ENCODE data around the gene XAGE3. TPM values are rescaled to one million over a fixed set of nuclear protein-coding genes. Genes with fewer than 3 reads are reported as not detected.
"Not testable (repeated sequence)": the region's sequence is repeated elsewhere in the genome, so short reads cannot be mapped to it uniquely, and the experiment has no call there.

XAGE3 gene
- total RNA-seq, 1 experiment from 2014 or later: not detected

GRCh38 chrX:52843619-52844018 is 24.3 kb downstream of the XAGE3 start:
- POLR2A ChIA-PET; DNase-seq (ENCODE audit: low read depth, low spot score); intact Hi-C loops (cut with micrococcal nuclease; ENCODE audit: unreplicated experiment); H3K27me3 ChIP-seq (ENCODE audit: control insufficient read depth, insufficient read depth, low read length); BruUV-seq (replicated peaks); H3K36me3 ChIP-seq (ENCODE audit: control insufficient read depth, insufficient read depth, low read length); in situ Hi-C loops (cut with HindIII; ENCODE audit: low pct_unique_long_range_greater_than_20kb, low sequenced_read_pairs); H3K27ac ChIP-seq (ENCODE audit: low read length); H3K4me1 ChIP-seq (ENCODE audit: control insufficient read depth, insufficient read depth, low read length); H3K4me3 ChIP-seq (ENCODE audit: low read depth in 2 of 2, low read length in 2 of 2); ATAC-seq; H3K9me3 ChIP-seq (ENCODE audit: control insufficient read depth, insufficient read depth, low read depth, low read length); CTCF ChIA-PET: not testable (repeated sequence)

DNA sequence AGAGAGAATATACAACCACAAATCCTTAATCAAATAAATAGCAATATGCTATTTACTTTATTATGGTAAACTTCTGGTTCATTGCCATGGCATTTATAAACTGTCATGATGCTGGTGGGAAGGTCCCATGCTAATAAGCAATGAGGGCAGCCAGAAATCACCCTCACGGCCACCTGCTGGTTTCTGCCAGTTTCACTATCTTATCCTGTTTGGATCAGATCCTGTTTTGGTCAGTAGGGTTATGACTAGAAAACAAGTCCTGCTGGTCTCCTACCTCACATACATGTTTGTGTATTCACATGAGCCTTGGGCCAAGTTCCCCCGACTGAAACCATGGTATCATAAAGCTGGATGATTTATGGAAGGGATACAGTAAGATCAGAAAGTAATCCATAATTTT is 28.7 kb downstream of the XAGE3 start:
- intact Hi-C loops (cut with micrococcal nuclease; ENCODE audit: unreplicated experiment) (no loop called here), in situ Hi-C loops (cut with HindIII; ENCODE audit: low pct_unique_long_range_greater_than_20kb, low sequenced_read_pairs) (no loop called here)
- Histone ChIP-seq H3K9me3 (ENCODE audit: control insufficient read depth, insufficient read depth, low read depth, low read length) (no peaks in the 10 kb centered on the region), H3K4me1 (ENCODE audit: control insufficient read depth, insufficient read depth, low read length) (no peaks in the 10 kb centered on the region), H3K36me3 (ENCODE audit: control insufficient read depth, insufficient read depth, low read length) (no peaks in the 10 kb centered on the region), H3K4me3 (ENCODE audit: low read depth in 2 of 2, low read length in 2 of 2) (no peak overlapping the region), H3K27me3 (ENCODE audit: control insufficient read depth, insufficient read depth, low read length) (no peaks in the 10 kb centered on the region), H3K27ac (ENCODE audit: low read length) (no peak overlapping the region)
- DNase-seq (ENCODE audit: low read depth, low spot score) (no peak), ATAC-seq (no peak)
- ChIA-PET CTCF (no interaction called here), POLR2A (no interaction called here)
- no TSS peak for BruUV-seq (replicated peaks)
- TF ChIP-seq SIN3A (IDR thresholded peaks at IDR 0.05; ENCODE audit: borderline replicate concordance, insufficient read depth, low read depth, low read length): no peak
- no peak for TF ChIP-seq POLR2AphosphoS5 (IDR thresholded peaks at IDR 0.05; ENCODE audit: low read depth, low read length)
- TF ChIP-seq, protein P1, sequence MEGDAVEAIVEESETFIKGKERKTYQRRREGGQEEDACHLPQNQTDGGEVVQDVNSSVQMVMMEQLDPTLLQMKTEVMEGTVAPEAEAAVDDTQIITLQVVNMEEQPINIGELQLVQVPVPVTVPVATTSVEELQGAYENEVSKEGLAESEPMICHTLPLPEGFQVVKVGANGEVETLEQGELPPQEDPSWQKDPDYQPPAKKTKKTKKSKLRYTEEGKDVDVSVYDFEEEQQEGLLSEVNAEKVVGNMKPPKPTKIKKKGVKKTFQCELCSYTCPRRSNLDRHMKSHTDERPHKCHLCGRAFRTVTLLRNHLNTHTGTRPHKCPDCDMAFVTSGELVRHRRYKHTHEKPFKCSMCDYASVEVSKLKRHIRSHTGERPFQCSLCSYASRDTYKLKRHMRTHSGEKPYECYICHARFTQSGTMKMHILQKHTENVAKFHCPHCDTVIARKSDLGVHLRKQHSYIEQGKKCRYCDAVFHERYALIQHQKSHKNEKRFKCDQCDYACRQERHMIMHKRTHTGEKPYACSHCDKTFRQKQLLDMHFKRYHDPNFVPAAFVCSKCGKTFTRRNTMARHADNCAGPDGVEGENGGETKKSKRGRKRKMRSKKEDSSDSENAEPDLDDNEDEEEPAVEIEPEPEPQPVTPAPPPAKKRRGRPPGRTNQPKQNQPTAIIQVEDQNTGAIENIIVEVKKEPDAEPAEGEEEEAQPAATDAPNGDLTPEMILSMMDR (IDR thresholded peaks at IDR 0.05): no peak
- no peak for TF ChIP-seq REST (IDR thresholded peaks at IDR 0.05; ENCODE audit: insufficient read depth in 1 of 2, low read depth in 2 of 2, low read length in 1 of 2)
- TF ChIP-seq TCF7L2 (IDR thresholded peaks at IDR 0.05; ENCODE audit: low read depth, low read length): no peak

DNA sequence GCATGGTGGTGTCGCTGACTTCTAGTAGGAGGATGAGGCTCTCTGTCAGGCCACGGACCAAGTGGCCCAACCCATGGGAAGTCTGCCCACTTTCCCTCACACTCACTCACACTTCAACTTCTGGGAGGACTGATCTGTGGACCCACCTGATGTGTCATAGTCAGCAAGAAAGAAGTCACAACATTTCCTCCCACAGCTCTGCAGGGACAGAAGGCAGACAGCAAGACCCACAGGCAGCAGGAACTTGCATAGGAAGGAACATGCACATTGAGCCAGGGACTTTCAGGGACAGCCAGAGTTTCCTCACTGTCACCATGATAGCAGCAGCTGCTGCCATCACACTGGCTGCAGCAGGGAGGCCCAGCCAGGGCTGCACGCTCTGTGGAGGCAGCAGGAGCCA is 37.3 kb downstream of the XAGE3 start:
- Histone ChIP-seq H3K4me1 (ENCODE audit: control insufficient read depth, insufficient read depth, low read length) (no peaks in the 10 kb centered on the region), H3K9me3 (ENCODE audit: control insufficient read depth, insufficient read depth, low read depth, low read length) (no peaks in the 10 kb centered on the region), H3K27me3 (ENCODE audit: control insufficient read depth, insufficient read depth, low read length) (no peaks in the 10 kb centered on the region), H3K4me3 (ENCODE audit: low read depth in 2 of 2, low read length in 2 of 2) (no peak overlapping the region), H3K36me3 (ENCODE audit: control insufficient read depth, insufficient read depth, low read length) (no peaks in the 10 kb centered on the region), H3K27ac (ENCODE audit: low read length) (no peak overlapping the region)
- intact Hi-C loops (cut with micrococcal nuclease; ENCODE audit: unreplicated experiment): no loop called here
- CTCF ChIA-PET: no interaction called here
- in situ Hi-C loops (cut with HindIII; ENCODE audit: low pct_unique_long_range_greater_than_20kb, low sequenced_read_pairs): no loop called here
- no peak for DNase-seq (ENCODE audit: low read depth, low spot score)
- POLR2A ChIA-PET: no interaction called here
- no peak for TF ChIP-seq REST (IDR thresholded peaks at IDR 0.05; ENCODE audit: insufficient read depth in 1 of 2, low read depth in 2 of 2, low read length in 1 of 2)
- no peak for TF ChIP-seq POLR2AphosphoS5 (IDR thresholded peaks at IDR 0.05; ENCODE audit: low read depth, low read length)
- TF ChIP-seq SIN3A (IDR thresholded peaks at IDR 0.05; ENCODE audit: borderline replicate concordance, insufficient read depth, low read depth, low read length): no peak
- TF ChIP-seq TCF7L2 (IDR thresholded peaks at IDR 0.05; ENCODE audit: low read depth, low read length): no peak
- TF ChIP-seq, protein P1 (IDR thresholded peaks at IDR 0.05): no peak
- no peak for ATAC-seq
- BruUV-seq (replicated peaks): no TSS peak
